Measurements from ENCODE around the gene INCA1.
"Not testable (repeated sequence)": the region's sequence is repeated elsewhere in the genome, so short reads cannot be mapped to it uniquely, and the experiment has no call there.

Gene INCA1

GRCh38 chr17:4997302-4998026, at the start of gene INCA1, which contains the start of gene KIF1C:
Gene INCA1, minus strand, starts transcription at chr17:4997522. Its CDS starts 3,085 bp downstream, at chr17:4994437.
Gene KIF1C, plus strand, starts transcription at chr17:4997950. Its CDS starts 2,297 bp downstream, at chr17:5000247.
- DNase-seq: peak; percentile 45 to 46

- no peak for DNase-seq
Measured at GRCh38 chr17:5045496-5045895, 48.2 kb upstream of the INCA1 start.

GRCh38 chr17:5044630-5045029, 47.3 kb upstream of the INCA1 start:
- DNase-seq: no peak

DNA sequence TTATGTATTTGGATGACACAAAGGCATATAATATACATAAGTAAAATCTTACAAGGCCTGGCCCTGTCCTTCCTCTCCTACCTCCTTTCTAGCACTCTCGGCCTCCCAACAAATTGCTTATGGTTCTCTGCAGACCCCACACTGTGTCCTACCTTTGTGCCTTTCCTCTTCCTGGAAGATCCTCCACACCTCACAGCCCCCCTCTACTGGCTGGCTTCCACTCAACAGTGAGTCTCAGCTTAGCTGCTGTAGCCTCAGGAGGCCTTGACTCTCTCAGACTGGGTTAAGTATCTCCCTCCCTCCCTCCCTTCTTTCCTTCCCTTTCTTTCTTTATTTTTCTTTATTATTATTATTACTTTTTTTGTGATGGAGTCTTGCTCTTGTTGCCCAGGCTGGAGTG, 46.2 kb upstream of the INCA1 start:
- DNase-seq: no peak

DNA sequence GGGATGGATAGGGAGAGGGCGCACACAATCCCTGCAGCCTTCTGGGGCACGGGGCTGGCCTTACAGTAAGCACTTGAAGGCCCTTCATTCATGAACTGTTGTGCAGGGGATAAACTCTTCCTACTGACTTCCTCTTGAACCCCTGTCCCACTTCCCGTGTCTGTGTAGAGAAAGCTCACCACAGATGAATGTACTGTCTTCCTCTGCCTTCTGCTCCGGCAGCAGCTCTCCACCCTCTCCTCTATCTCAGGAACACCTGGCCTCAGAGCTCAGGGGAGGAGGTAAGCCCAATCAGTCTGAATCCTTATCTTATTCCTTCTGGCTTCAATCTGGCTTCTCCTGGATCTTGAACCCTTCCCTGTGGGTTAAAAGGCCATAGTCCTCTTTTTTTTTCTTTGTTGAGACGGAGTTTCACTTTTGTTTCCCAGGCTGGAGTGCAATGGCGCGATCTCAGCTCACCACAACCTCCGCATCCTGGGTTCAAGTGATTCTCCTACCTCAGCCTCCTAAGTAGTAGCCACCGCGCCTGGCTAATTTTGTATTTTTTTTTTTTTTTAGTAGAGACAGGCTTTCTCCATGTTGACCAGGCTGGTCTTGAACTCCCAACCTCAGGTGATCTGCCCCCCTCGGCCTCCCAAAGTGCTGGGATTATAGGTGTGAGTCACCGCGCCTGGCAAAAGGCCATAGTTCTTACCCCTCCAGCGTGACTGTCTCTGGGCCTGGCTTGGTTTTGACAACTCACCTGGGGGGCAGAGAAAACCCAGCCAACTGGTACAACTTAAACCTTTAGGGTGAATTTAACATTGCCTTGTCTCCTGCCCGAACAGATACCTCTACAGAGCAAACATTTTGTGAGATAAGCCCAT, 45.1 kb upstream of the INCA1 start:
- no peak for DNase-seq

GRCh38 chr17:5035315-5035714, 38.0 kb upstream of the INCA1 start, which contains the start of gene SLC52A1:
Gene SLC52A1, minus strand, starts transcription at chr17:5035426. Its CDS starts 820 bp downstream, at chr17:5034606.
- DNase-seq: no peak

DNA sequence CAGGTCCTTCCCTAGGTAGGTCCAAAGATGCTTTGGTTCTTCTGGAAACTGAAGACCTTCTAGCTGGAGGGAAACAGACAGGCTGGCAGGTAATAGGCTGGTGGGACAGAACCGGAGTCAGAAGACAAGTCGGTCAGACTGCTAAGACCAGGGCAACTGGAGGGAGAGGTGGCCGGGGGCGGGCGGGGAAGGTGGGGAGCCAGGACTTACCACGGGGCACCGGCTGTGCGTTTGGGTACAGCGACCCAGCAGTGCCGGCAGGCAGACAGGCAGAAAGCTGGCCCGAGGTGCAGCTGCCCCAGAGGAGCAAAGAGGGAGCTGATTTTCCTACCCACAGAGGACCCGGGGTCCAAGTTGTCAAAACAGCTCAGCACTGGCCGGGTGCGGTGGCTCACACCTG, 37.3 kb upstream of the INCA1 start:
- DNase-seq: no peak

GRCh38 chr17:5034063-5034462, 36.7 kb upstream of the INCA1 start:
- no peak for DNase-seq

DNA sequence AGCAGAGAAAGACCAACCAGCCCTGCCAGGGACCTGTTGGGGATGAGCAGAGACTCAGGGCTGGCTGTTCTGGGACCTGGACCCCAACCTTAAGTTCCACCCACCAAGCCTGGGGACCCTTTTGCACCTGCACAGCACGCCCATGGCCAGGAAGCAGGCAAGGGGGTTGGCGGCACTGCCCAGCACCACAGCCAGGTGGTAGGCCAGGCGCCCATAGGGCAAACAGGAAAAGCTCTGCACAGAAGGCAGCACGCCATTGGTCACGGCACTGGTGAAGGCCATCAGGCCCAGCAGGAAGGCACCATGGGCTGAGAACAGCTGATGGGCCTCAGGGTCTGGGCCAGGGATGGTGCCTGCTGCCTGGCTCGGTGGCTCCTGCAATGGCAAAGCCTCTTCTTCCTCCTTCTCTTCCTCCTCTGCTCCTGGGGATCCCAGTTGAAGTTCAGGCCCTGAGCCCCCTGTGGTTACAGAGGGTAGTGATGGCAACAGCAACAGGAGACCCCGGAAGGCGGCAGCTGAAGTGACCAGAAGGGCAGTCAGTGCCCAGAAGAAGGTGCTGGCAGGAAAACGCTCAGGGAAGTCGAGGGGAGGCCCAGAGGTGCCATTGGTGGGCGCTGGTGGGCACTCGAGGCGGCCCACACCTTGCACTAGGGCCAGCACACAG, 36.2 kb upstream of the INCA1 start:
- no peak for DNase-seq

GRCh38 chr17:5032865-5033264, 35.5 kb upstream of the INCA1 start:
- no peak for DNase-seq

DNA sequence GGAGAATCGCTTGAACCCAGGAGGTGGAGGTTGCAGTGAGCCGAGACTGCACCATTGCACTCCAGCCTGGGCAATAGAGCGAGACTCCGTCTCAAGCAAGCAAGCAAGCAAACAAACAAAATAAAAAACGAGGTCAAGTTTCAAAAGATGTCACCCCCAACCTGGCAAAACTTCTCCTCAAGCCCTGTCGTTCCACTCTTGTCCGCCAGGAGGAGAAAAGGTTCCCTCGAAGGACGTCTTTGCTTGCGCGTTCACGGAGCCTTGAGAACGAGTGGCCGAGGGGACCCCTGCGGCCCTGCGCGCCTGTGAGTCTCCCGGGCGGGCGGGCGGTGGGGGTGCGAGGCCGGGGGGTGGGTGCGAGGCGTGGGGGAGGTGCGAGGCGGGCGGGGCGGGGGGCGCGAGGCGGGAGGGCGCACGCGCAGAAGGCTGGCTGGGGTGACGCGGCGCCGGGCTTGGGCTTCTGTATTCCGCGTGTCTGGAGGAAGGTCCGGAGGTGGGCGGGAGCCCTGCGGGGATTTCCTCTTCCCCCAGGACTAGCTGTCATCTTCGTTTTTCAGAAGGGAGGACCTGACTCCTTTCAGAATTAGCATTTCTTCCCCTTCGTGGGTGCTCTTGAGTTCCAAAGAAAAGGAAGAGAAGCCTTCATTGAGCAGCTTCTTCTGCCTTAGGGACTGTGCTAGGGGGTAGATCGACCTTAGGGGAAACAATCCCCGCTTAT, 34.2 kb upstream of the INCA1 start:
- DNase-seq: peak; percentile 17 to 40

GRCh38 chr17:5030168-5030567, 32.8 kb upstream of the INCA1 start:
- DNase-seq: not testable (repeated sequence)

DNA sequence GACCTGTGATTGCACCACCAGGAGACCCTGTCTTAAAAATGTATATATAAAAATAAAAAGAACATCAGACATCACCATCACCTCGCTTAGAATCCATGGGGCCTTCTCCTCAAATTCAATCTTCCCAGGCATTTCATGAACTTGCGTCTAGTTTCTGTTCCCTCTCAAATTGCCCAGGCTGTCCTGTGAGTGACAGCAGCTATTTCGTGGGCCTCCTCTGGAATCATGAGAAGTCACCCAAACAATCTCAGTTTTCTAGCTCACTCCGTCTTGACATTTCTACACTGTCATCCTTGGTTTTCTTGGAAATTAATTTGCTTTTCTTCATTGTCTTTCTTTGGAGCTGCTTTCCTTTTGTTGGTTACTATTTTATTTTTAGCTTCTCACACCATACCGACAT, 30.6 kb upstream of the INCA1 start:
- no peak for DNase-seq

DNA sequence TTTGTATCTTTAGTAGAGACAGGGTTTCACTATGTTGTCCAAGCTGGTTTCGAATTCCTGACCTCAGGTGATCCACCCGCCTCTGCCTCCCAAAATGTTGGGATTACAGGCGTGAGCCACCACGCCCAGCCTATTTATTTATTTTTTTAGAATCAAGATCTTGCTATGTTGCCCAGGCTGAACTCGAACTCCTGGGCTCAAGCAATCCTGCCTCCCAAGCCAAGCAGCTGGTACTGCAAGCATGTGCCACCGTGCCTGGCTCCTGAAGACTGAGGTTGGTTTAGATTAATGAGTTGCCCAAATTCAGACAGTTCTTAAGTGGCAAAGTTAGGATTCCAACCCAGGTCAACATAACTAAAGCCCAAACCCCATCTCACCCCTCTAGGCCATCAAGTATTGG, 30.0 kb upstream of the INCA1 start:
- no peak for DNase-seq

DNA sequence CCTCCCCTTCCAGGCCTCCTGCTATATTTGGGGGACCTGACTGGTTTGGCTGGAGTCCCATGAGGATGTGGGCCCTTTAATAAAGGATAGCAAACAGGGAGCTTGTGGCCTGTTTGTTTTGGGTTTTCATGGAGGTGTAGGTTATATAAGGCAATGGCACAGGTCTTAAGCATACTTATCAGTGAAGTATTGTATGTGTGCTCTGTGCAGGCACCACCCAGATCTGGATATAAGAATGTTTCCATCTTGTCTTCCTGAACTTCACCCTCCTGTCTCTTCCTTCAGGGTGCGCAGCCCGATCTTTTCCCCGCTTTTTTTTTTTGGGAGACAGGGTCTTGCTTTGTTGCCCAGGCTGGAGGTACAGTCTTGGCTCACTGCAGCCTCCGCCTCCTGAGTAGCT, 27.3 kb upstream of the INCA1 start:
- DNase-seq: no peak

DNA sequence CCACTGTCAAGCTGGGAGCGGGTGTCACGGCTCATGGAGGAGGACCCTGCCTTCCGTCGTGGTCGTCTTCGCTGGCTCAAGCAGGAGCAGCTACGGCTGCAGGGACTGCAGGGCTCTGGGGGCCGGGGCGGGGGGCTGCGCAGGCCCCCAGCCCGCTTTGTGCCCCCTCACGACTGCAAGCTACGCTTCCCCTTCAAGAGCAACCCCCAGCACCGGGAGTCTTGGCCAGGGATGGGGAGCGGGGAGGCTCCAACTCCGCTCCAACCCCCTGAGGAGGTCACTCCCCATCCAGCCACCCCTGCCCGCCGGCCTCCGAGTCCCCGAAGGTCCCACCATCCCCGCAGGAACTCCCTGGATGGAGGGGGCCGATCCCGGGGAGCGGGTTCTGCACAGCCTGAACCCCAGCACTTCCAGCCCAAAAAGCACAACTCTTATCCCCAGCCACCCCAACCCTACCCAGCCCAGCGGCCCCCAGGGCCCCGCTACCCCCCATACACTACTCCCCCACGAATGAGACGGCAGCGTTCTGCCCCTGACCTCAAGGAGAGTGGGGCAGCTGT, 26.3 kb upstream of the INCA1 start:
- no peak for DNase-seq

- no peak for DNase-seq
Measured at GRCh38 chr17:5022171-5022711, 24.9 kb upstream of the INCA1 start.

- DNase-seq: no peak
Measured at GRCh38 chr17:5020502-5021023, 23.2 kb upstream of the INCA1 start.

DNA sequence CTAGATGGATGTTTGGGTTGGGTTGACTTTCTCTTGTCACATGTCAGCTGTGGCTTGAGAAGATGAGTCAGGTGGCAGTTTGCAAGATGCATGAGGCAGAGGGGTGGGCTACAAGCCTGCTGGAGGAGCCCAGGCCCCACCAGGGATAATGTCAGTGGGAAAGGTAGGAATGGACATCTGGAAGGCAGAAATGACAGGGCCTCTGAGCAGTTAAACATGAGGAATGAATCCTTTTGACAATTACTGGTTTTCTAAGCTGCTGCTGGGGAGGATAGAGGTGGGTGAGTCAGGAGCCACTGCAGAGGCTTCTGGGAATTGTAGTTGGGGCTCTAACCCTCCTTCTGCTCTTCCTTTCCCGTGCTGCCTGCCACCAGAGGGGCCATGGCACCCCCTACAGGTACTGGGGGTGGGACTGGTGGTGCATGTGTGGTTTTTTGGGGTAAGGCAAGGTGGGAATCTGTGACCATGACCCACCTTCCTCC, 22.2 kb upstream of the INCA1 start:
- DNase-seq: no peak

DNA sequence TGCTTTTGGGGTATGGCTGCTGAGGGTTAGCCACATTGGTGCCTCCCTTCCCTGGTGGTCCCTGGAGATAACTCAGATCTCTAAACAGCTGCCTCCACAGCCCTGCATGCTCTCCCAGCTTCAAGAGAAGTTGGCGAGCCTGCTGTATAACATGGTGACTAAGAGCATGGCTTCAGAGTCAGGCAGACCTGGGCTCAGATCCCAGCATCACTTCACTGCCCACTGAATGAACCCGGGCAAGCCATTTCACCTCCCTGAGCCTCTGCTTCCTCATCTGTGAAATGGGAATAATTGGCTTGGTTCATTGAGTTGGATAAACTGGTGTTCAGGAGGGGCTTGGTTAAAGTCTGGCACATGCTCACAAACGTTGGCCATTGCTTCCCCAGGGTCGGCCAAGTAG, 17.0 kb upstream of the INCA1 start:
- DNase-seq: no peak

- DNase-seq: no peak
Measured at GRCh38 chr17:5011928-5012327, 14.6 kb upstream of the INCA1 start.

Data from AML-193 (cell line).